Activated CD4-positive, alpha-beta T cell treated with anti-CD3 and anti-CD28 coated beads for 4 hours (primary cell): Measurements from ENCODE around the gene DDX60.
"Not testable (repeated sequence)": the region's sequence is repeated elsewhere in the genome, so short reads cannot be mapped to it uniquely, and the experiment has no call there.

Experiments used
- DNase-seq, 2 donors: peaks; one replicate each; pipeline ENCODE4 v3.0.0-alpha.2; 2020

DDX60 gene

GRCh38 chr4:168285850-168286249 is 32.7 kb downstream of the DDX60 start:
- not testable (repeated sequence) for DNase-seq

- no peak for DNase-seq
Observed at GRCh38 chr4:168279556-168279955, 39.0 kb downstream of the DDX60 start.

GRCh38 chr4:168275836-168276235 is 42.7 kb downstream of the DDX60 start:
- DNase-seq: no peak

- no peak for DNase-seq
Observed at GRCh38 chr4:168274871-168275270, 43.7 kb downstream of the DDX60 start.

GRCh38 chr4:168273838-168274237 is 44.7 kb downstream of the DDX60 start:
- DNase-seq: no peak

GRCh38 chr4:168272488-168272887 is 46.1 kb downstream of the DDX60 start:
- no peak for DNase-seq

GRCh38 chr4:168269896-168270295 is 48.7 kb downstream of the DDX60 start:
- no peak for DNase-seq

GRCh38 chr4:168265327-168265726 is 53.2 kb downstream of the DDX60 start:
- DNase-seq: no peak

- DNase-seq: no peak
Observed at GRCh38 chr4:168264903-168265302, 53.6 kb downstream of the DDX60 start.

GRCh38 chr4:168263039-168263438 is 55.5 kb downstream of the DDX60 start:
- no peak for DNase-seq

- no peak for DNase-seq
Observed at GRCh38 chr4:168259096-168259495, 59.5 kb downstream of the DDX60 start.

GRCh38 chr4:168257768-168258167 is 60.8 kb downstream of the DDX60 start:
- DNase-seq: no peak

- DNase-seq: no peak
Observed at GRCh38 chr4:168248176-168248710, 70.3 kb downstream of the DDX60 start.

- DNase-seq: no peak
Observed at GRCh38 chr4:168247603-168248002, 70.9 kb downstream of the DDX60 start.

GRCh38 chr4:168241953-168242352 is 76.6 kb downstream of the DDX60 start:
- DNase-seq: no peak

GRCh38 chr4:168240821-168241220 is 77.7 kb downstream of the DDX60 start:
- DNase-seq: no peak

GRCh38 chr4:168221301-168221700 is 97.3 kb downstream of the DDX60 start:
- no peak for DNase-seq

GRCh38 chr4:168220893-168221292 is 97.7 kb downstream of the DDX60 start:
- DNase-seq: no peak

GRCh38 chr4:168218645-168219044 is 99.9 kb downstream of the DDX60 start:
- DNase-seq: no peak

GRCh38 chr4:168213511-168213910 is 105.0 kb downstream of the DDX60 start:
- not testable (repeated sequence) for DNase-seq

- no peak for DNase-seq
Observed at GRCh38 chr4:168212656-168213055, 105.9 kb downstream of the DDX60 start.

- DNase-seq: no peak
Observed at GRCh38 chr4:168208957-168209614, 109.5 kb downstream of the DDX60 start.

- no peak for DNase-seq
Observed at GRCh38 chr4:168203233-168203911, 115.2 kb downstream of the DDX60 start.

- DNase-seq: no peak
Observed at GRCh38 chr4:168200685-168201084, 117.9 kb downstream of the DDX60 start.
